HCT116 (cell line): ENCODE results near the gene CLEC4F. TPM values are rescaled to one million over a fixed set of nuclear protein-coding genes. Genes with fewer than 3 reads are reported as not detected.

Experiments
- ATAC-seq: fragments of 200-7000 bp; cut with Tn5 transposase; 2 replicates; pipeline ENCODE4 v1.9.1; 2020; ENCODE audit warnings: mild to moderate bottlenecking, moderate library complexity
- BruUV-seq: library from RNA; stranded (reverse); fragments of 400-500 nt; replicated peaks from 2 replicates; lab custom pipeline; 2021; lab: Mats Ljungman, UMichigan
- CTCF ChIA-PET: fragments of 300-600 bp; sonication (Branson Sonifier 250); formaldehyde crosslinking; loops from one replicate; lab custom pipeline; 2021; ENCODE audit warnings: antibody characterized with exemption; lab: Charles Lee
- POLR2A ChIA-PET: fragments of 300-600, 350-600 bp; sonication (Branson Sonifier 250); formaldehyde crosslinking; loops from one replicate; lab custom pipeline; 2021; ENCODE audit warnings: antibody characterized with exemption; lab: Charles Lee
- RAD21 ChIA-PET, 2 experiments: fragments of 300-600 bp; sonication (Branson Sonifier 250); formaldehyde crosslinking; loops; one replicate each; lab custom pipeline; 2023; ENCODE audit warnings: low total read pairs in 2 of 2; ENCODE audit not compliant: uncharacterized antibody in 2 of 2, unreplicated experiment in 2 of 2, low non-redundant PET in 1 of 2; lab: Charles Lee
- DNase-seq: peaks from one replicate; pipeline ENCODE4 v3.0.0-alpha.2; 2010; ENCODE audit warnings: low read depth, low spot score
- H2AFZ ChIP-seq: fragments of 200-600 bp; shearing (Covaris generic), sonication (generic); 2 replicates; pipeline ENCODE4 v1.6.1; 2017; ENCODE audit warnings: low read depth, mixed run types, mixed read lengths, antibody characterized with exemption, low read length; ENCODE audit not compliant: poor library complexity, severe bottlenecking
- H3K27ac ChIP-seq: 2 replicates; pipeline ENCODE4 v1.5.1; 2012; ENCODE audit warnings: low read depth, low read length
- H3K27me3 ChIP-seq: fragments of 200-600 bp; sonication (generic); 2 replicates; pipeline ENCODE4 v1.6.1; 2016; ENCODE audit warnings: mixed run types, low read length, mixed read lengths; ENCODE audit not compliant: insufficient read depth
- H3K36me3 ChIP-seq, 2 experiments: fragments of 200-500 bp in 1 of 2; fragments of 200-600 bp in 1 of 2; sonication (Bioruptor generic) in 1 of 2; sonication (generic) in 1 of 2; 2 replicates each; pipeline versions ENCODE4 v1.5.1 to v1.6.1; 2014 to 2016; ENCODE audit warnings: low read length in 2 of 2, inconsistent platforms in 1 of 2, mixed read lengths in 1 of 2, mixed run types in 1 of 2; ENCODE audit not compliant: insufficient read depth in 2 of 2, control insufficient read depth in 1 of 2
- H3K4me1 ChIP-seq, 2 experiments: fragments of 200-600 bp in 1 of 2; sonication (generic) in 1 of 2; 2 replicates each; pipeline versions ENCODE4 v1.5.1 to v1.6.1; 2012 to 2017; ENCODE audit warnings: low read length in 2 of 2, inconsistent platforms in 1 of 2, mild to moderate bottlenecking in 1 of 2, mixed read lengths in 1 of 2, mixed run types in 1 of 2, moderate library complexity in 1 of 2; ENCODE audit not compliant: insufficient read depth in 2 of 2, control insufficient read depth in 1 of 2
- H3K4me2 ChIP-seq: fragments of 200-600 bp; sonication (generic); 2 replicates; pipeline ENCODE4 v1.6.1; 2017; ENCODE audit warnings: mixed run types, low read length, mixed read lengths
- H3K4me3 ChIP-seq, 2 experiments: fragments of 200-600 bp in 1 of 2; sonication (generic) in 1 of 2; replicated peaks in 1 of 2; 2 replicates each; pipeline ENCODE4 v1.5.1; 2011 to 2016; ENCODE audit warnings: low read length in 2 of 2, control low read depth in 1 of 2, low read depth in 1 of 2, mild to moderate bottlenecking in 1 of 2, mixed read lengths in 1 of 2, mixed run types in 1 of 2
- H3K79me2 ChIP-seq: fragments of 200-600 bp; sonication (generic); 2 replicates; pipeline ENCODE4 v1.6.1; 2017; ENCODE audit warnings: mild to moderate bottlenecking, mixed run types, low read length, moderate library complexity, mixed read lengths; ENCODE audit not compliant: insufficient read depth
- H3K9ac ChIP-seq: fragments of 200-600 bp; sonication (generic); 2 replicates; pipeline ENCODE4 v1.6.1; 2016; ENCODE audit warnings: low read length, mixed read lengths
- H3K9me2 ChIP-seq: fragments of 200-600 bp; sonication (generic), shearing (Covaris generic); 2 replicates; pipeline ENCODE4 v1.6.1; 2017; ENCODE audit warnings: mixed run types, mild to moderate bottlenecking, moderate library complexity; ENCODE audit not compliant: insufficient read depth
- H3K9me3 ChIP-seq, 2 experiments: fragments of 200-500 bp in 1 of 2; fragments of 200-600 bp in 1 of 2; sonication (Bioruptor generic) in 1 of 2; sonication (generic) in 1 of 2; 2 replicates each; pipeline ENCODE4 v1.6.1; 2014 to 2017; ENCODE audit warnings: low read length in 2 of 2, mixed read lengths in 2 of 2, inconsistent platforms in 1 of 2, low read depth in 1 of 2, mild to moderate bottlenecking in 1 of 2, mixed run types in 1 of 2, moderate library complexity in 1 of 2; ENCODE audit not compliant: control insufficient read depth in 1 of 2, insufficient read depth in 1 of 2
- H4K20me1 ChIP-seq: fragments of 200-600 bp; sonication (generic), shearing (Covaris generic); 2 replicates; pipeline ENCODE4 v1.6.1; 2017; ENCODE audit warnings: mixed run types, mild to moderate bottlenecking, moderate library complexity; ENCODE audit not compliant: insufficient read depth
- ATF3 ChIP-seq: IDR thresholded peaks from 2 replicates; pipeline ENCODE4 v1.6.1; 2012
- CBX3 ChIP-seq: IDR thresholded peaks from 2 replicates; pipeline ENCODE4 v1.6.1; 2012; ENCODE audit warnings: low read depth
- CEBPB ChIP-seq: IDR thresholded peaks from 2 replicates; pipeline ENCODE4 v1.6.1; 2012; ENCODE audit warnings: low read depth
- CTCF ChIP-seq, 3 experiments: fragments of 200-600 bp in 1 of 3; sonication (generic) in 1 of 3; IDR thresholded peaks in 2 of 3; conservative IDR thresholded peaks in 1 of 3; 2 replicates each; pipeline ENCODE4 v1.5.1; 2012 to 2017; ENCODE audit warnings: low read depth in 2 of 3, low read length in 2 of 3, antibody characterized with exemption in 1 of 3, borderline replicate concordance in 1 of 3, control low read depth in 1 of 3, mild to moderate bottlenecking in 1 of 3, mixed read lengths in 1 of 3, mixed run types in 1 of 3, moderate library complexity in 1 of 3; ENCODE audit not compliant: insufficient read depth in 1 of 3
- EGR1 ChIP-seq: IDR thresholded peaks from 2 replicates; pipeline ENCODE4 v1.6.1; 2012; ENCODE audit warnings: low read depth
- ELF1 ChIP-seq: IDR thresholded peaks from 2 replicates; pipeline ENCODE4 v1.6.1; 2012; ENCODE audit warnings: low read depth, borderline replicate concordance
- EZH2phosphoT487 ChIP-seq: fragments of 200-600 bp; IDR thresholded peaks from 2 replicates; pipeline ENCODE4 v1.6.1; 2018; ENCODE audit warnings: antibody characterized with exemption, borderline replicate concordance
- FOSL1 ChIP-seq: IDR thresholded peaks from 2 replicates; pipeline ENCODE4 v1.6.1; 2012; ENCODE audit warnings: low read depth
- JUND ChIP-seq: IDR thresholded peaks from 2 replicates; pipeline ENCODE4 v1.6.1; 2012
- MAX ChIP-seq: IDR thresholded peaks from 2 replicates; pipeline ENCODE4 v1.6.1; 2012
- POLR2A ChIP-seq: IDR thresholded peaks from 2 replicates; pipeline ENCODE4 v1.7.0; 2011; ENCODE audit warnings: borderline replicate concordance; ENCODE audit not compliant: insufficient read depth, insufficient read length; ENCODE audit errors: extremely low read depth
- POLR2AphosphoS5 ChIP-seq: IDR thresholded peaks from 2 replicates; pipeline ENCODE4 v1.6.1; 2011; ENCODE audit warnings: mild to moderate bottlenecking, low read depth, low read length, moderate library complexity
- SP1 ChIP-seq: IDR thresholded peaks from 2 replicates; pipeline ENCODE4 v1.6.1; 2012; ENCODE audit warnings: low read depth
- ZFX ChIP-seq: fragments of 450-650 bp; IDR thresholded peaks from 2 replicates; pipeline ENCODE4 v1.6.1; 2017
- ZNF274 ChIP-seq: fragments of 200-500 bp; sonication (Bioruptor generic); IDR thresholded peaks from 2 replicates; pipeline ENCODE4 v1.6.1; 2014; ENCODE audit warnings: mild to moderate bottlenecking, low read depth, low read length, inconsistent platforms
- intact Hi-C: fragments of 100-400 bp; cut with micrococcal nuclease; formaldehyde crosslinking; loops from 2 replicates; pipeline ENCODE4 v1.10.0; 2022
- total RNA-seq: library from RNA; stranded (reverse); gene quantifications from one replicate; pipeline ENCODE4 v1.2.1, GENCODE V29; 2021; ENCODE audit not compliant: unreplicated experiment

The CLEC4F gene
- total RNA-seq, 1 experiment from 2014 or later: not detected

- no peaks in the 10 kb centered on the region for H4K20me1 ChIP-seq
- no peaks in the 10 kb centered on the region for H3K9me2 ChIP-seq
- POLR2A ChIA-PET: no interaction called here
- H3K9me3 ChIP-seq: no peaks in the 10 kb centered on the region
- H2AFZ ChIP-seq: no peak overlapping the region
- CTCF ChIA-PET: no interaction called here
- intact Hi-C loops: no loop called here
- no peaks in the 10 kb centered on the region for H3K36me3 ChIP-seq
- RAD21 ChIA-PET: interaction anchor here in 1 of 2 experiments (0.6 kb wide), 1 partner anchor 48 kb away, joined by 3 read pairs; the partner anchor contains the start of gene FIGLA
- no peaks in the 10 kb centered on the region for H3K27me3 ChIP-seq
- no peak overlapping the region for H3K4me3 ChIP-seq
- H3K27ac ChIP-seq: no peak overlapping the region
- no peak overlapping the region for H3K4me2 ChIP-seq
- no peak for DNase-seq
- H3K4me1 ChIP-seq: no peaks in the 10 kb centered on the region
- no peak for TF ChIP-seq ATF3
- no peak overlapping the region for H3K9ac ChIP-seq
- no peaks in the 10 kb centered on the region for H3K79me2 ChIP-seq
- ATAC-seq: no peak
- no TSS peak for BruUV-seq
Measured at GRCh38 chr2:70837980-70838925, 17.9 kb upstream of the CLEC4F start.

GRCh38 chr2:70835643-70836042 lies 15.2 kb upstream of the CLEC4F start, which contains the start of gene CD207:
Gene CD207, minus strand, starts transcription at chr2:70835816. Its CDS starts 40 bp downstream, at chr2:70835776.
- intact Hi-C loops: no loop called here
- H4K20me1 ChIP-seq: no peaks in the 10 kb centered on the region
- POLR2A ChIA-PET: interaction anchor here (0.5 kb wide), 1 partner anchor 392 kb away, joined by 4 read pairs; the partner anchor contains the start of gene PAIP2B
- no peak within 1 kb of the TSS for H2AFZ ChIP-seq
- CTCF ChIA-PET: no interaction called here
- no peak for DNase-seq
- H3K79me2 ChIP-seq: no peaks in the 10 kb centered on the region
- H3K27ac ChIP-seq: no peak within 1 kb of the TSS
- RAD21 ChIA-PET: no interaction called here
- no peaks in the 10 kb centered on the region for H3K4me1 ChIP-seq
- H3K4me2 ChIP-seq: no peak within 1 kb of the TSS
- no peaks in the 10 kb centered on the region for H3K9me2 ChIP-seq
- H3K4me3 ChIP-seq: no peak within 1 kb of the TSS
- H3K9ac ChIP-seq: no peak within 1 kb of the TSS
- ATAC-seq: no peak
- no peaks in the 10 kb centered on the region for H3K36me3 ChIP-seq
- H3K9me3 ChIP-seq: no peaks in the 10 kb centered on the region
- BruUV-seq: no TSS peak
- no peaks in the 10 kb centered on the region for H3K27me3 ChIP-seq
- no peak for TF ChIP-seq EZH2phosphoT487
- TF ChIP-seq CBX3: no peak
- TF ChIP-seq EGR1: no peak
- TF ChIP-seq JUND: no peak
- no peak for TF ChIP-seq ZNF274
- TF ChIP-seq CTCF (IDR thresholded peaks at IDR 0.05 in 2 of 3, conservative IDR thresholded peaks at IDR 0.05 in 1 of 3; ENCODE audit: borderline replicate concordance in 1 of 3, insufficient read depth in 1 of 3, low read depth in 2 of 3, low read length in 2 of 3): no peak
- no peak for TF ChIP-seq ELF1
- TF ChIP-seq MAX: no peak
- TF ChIP-seq CEBPB: no peak
- no peak for TF ChIP-seq FOSL1
- no peak for TF ChIP-seq POLR2A
- no peak for TF ChIP-seq ZFX
- TF ChIP-seq POLR2AphosphoS5: no peak
- TF ChIP-seq SP1: no peak
